Effector memory CD8-positive, alpha-beta T cell (primary cell): ENCODE measurements around the gene SLC25A13.
"Not testable (repeated sequence)": the region's sequence is repeated elsewhere in the genome, so short reads cannot be mapped to it uniquely, and the experiment has no call there.

ENCODE experiments used
- ATAC-seq: fragments of 150-1000 bp; cut with Tn5 transposase; replicated peaks from 2 replicates; pipeline ENCODE4 v1.10.0; 2021; ENCODE audit warnings: mild to moderate bottlenecking, moderate library complexity
- DNase-seq, 3 experiments: peaks; one replicate each; pipeline ENCODE4 v3.0.0; 2021
- H3K27ac Mint-ChIP-seq, 2 donors: one replicate each; pipeline ENCODE4 v1.8.0; 2022; ENCODE audit warnings: mild to moderate bottlenecking in 2 of 2, mixed read lengths in 2 of 2, moderate library complexity in 2 of 2
- H3K27me3 Mint-ChIP-seq, 2 donors: one replicate each; pipeline ENCODE4 v1.8.0; 2022; ENCODE audit warnings: mixed read lengths in 2 of 2
- H3K36me3 Mint-ChIP-seq: one replicate; pipeline ENCODE4 v1.8.0; 2022; ENCODE audit warnings: mild to moderate bottlenecking, moderate library complexity, mixed read lengths; ENCODE audit not compliant: insufficient read depth
- H3K4me1 Mint-ChIP-seq, 2 donors: one replicate each; pipeline ENCODE4 v1.8.0; 2022; ENCODE audit warnings: low read depth in 2 of 2, mixed read lengths in 2 of 2
- H3K4me3 Mint-ChIP-seq, 2 donors: one replicate each; pipeline ENCODE4 v1.8.0; 2022; ENCODE audit warnings: mild to moderate bottlenecking in 2 of 2, mixed read lengths in 2 of 2, moderate library complexity in 2 of 2
- H3K9me3 Mint-ChIP-seq, 2 donors: one replicate each; pipeline ENCODE4 v1.8.0; 2022; ENCODE audit warnings: mixed read lengths in 2 of 2

The SLC25A13 gene

DNA sequence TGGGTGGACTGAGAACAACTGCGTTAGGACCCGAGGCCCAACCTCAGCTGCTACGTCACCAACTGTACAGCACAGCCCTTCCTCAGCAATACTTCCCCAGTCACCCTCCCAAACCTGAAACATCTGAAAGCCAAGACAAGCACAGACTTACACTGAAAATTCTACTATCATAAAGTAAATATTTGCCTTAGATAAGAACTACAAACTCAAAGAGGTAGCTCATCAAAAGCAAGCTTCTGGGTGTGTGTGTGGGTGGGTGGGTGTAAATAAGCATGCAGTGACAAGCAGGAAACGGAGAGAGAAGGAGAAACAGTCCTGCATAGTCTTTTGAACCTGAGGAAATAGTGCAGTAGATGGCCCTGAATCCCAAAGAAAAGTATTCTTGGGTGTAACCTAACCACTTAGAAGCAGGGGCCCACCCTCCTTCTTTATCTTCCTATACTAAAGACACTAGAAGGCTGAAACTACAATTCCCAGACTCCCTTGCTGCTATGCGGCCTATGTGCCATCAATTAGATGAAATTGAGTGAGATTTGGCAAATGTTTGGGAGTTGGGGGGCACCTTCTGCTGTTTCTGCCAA is 18.7 kb downstream of the SLC25A13 start:
- Mint-ChIP-seq H3K27me3 (no peaks in the 10 kb centered on the region), H3K36me3 (peaks cover under 1% of the 10 kb centered on the region), H3K27ac (no peak overlapping the region), H3K9me3 (no peaks in the 10 kb centered on the region), H3K4me1 (peaks cover 8 to 10% of the 10 kb centered on the region in 2 donors), H3K4me3 (no peak overlapping the region)
- DNase-seq (no peak), ATAC-seq (no peak)

DNA sequence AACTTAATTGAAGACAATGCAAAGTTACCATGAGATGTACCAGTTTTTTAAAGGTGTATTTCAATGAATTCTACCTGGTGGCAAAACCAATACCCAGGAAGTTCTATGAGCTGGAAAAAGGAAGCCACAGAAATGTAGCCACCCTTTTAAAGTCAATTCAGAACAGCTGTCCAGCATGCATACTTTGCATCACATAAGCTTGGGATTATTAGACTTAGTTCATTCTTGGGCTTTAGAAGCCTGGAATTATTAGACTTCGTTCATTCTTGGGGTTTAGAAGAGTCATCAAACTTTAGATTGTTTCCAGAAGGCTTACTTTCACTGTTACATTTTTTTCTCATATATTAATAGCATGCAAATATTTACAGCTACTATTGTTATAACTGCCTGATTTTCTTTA is 20.9 kb downstream of the SLC25A13 start:
- no peaks in the 10 kb centered on the region for H3K9me3 Mint-ChIP-seq
- H3K4me1 Mint-ChIP-seq = peaks cover 5 to 8% of the 10 kb centered on the region in 2 donors
- no peaks in the 10 kb centered on the region for H3K27me3 Mint-ChIP-seq
- no peaks in the 10 kb centered on the region for H3K36me3 Mint-ChIP-seq
- DNase-seq (no peak), ATAC-seq (no peak)
- no peak overlapping the region for H3K27ac Mint-ChIP-seq
- H3K4me3 Mint-ChIP-seq = no peak overlapping the region

- Mint-ChIP-seq H3K27me3 (no peaks in the 10 kb centered on the region), H3K4me1 (peaks cover 5 to 8% of the 10 kb centered on the region in 2 donors), H3K9me3 (no peaks in the 10 kb centered on the region), H3K27ac (no peak overlapping the region), H3K36me3 (no peaks in the 10 kb centered on the region), H3K4me3 (no peak overlapping the region)
- DNase-seq (no peak), ATAC-seq (no peak)
Observed at GRCh38 chr7:96300502-96300901, 21.4 kb downstream of the SLC25A13 start.

- Mint-ChIP-seq H3K27ac (no peak overlapping the region), H3K9me3 (no peaks in the 10 kb centered on the region), H3K36me3 (peaks cover 7% of the 10 kb centered on the region), H3K4me3 (no peak overlapping the region), H3K4me1 (peaks cover 3 to 5% of the 10 kb centered on the region in 2 donors), H3K27me3 (no peaks in the 10 kb centered on the region)
- ATAC-seq (no peak), DNase-seq (no peak)
Observed at GRCh38 chr7:96299496-96299895, 22.4 kb downstream of the SLC25A13 start.

DNA sequence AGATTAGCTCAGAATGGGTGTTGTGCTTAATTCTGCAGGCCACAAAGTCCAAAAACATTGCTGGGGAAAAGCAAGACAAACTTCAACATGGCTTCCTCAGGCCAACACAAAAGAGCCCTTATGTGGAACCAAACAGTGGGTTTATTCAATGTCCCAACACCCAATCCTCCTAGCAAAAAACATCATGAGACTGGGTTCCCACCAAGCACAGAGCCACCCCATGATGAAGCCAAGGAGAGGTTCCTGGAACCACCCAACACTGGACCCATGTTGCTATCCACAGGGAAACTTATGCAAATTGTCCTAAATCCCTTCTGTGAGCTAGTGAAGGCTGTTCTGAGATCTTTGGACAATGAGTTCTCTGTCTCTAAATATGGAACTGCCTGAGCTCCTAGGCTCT is 24.0 kb downstream of the SLC25A13 start:
- Mint-ChIP-seq H3K27ac (no peak overlapping the region), H3K4me1 (peaks cover 3 to 5% of the 10 kb centered on the region in 2 donors), H3K9me3 (no peaks in the 10 kb centered on the region), H3K4me3 (no peak overlapping the region), H3K27me3 (no peaks in the 10 kb centered on the region), H3K36me3 (peaks cover 7% of the 10 kb centered on the region)
- DNase-seq (no peak), ATAC-seq (no peak)

DNA sequence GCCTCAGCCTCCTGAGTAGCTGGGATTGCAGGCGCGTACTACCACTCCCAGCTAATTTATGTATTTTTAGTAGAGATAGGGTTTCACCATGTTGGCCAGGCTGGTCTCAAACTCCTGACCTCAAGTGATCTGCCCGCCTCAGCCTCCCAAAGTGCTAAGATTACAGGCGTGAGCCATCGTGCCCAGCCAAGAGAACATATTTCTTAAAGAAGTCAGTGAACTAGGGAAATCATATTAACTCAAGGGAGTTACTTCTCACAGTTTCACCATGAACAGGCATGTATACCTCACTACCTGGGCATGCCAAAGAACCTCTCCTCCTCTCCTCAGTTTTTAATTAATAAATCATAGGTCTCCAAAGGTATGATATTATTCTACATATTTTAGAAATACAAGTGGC is 24.5 kb downstream of the SLC25A13 start:
- ATAC-seq, H3K4me1 Mint-ChIP-seq, H3K36me3 Mint-ChIP-seq, DNase-seq, H3K9me3 Mint-ChIP-seq, H3K4me3 Mint-ChIP-seq, H3K27me3 Mint-ChIP-seq, H3K27ac Mint-ChIP-seq: not testable (repeated sequence)

DNA sequence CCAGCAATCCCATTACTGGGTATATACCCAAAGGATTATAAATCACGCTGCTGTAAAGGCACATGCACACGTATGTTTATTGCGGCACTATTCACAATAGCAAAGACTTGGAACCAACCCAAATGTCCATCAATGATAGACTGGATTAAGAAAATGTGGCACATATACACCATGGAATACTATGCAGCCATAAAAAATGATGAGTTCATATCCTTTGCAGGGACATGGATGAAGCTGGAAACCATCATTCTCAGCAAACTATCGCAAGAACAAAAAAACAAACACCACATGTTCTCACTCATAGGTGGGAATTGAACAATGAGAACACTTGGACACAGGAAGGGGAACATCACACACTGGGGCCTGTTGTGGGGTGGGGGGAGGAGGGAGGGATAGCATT is 28.0 kb downstream of the SLC25A13 start:
- not testable (repeated sequence) for H3K4me1 Mint-ChIP-seq, H3K27ac Mint-ChIP-seq, H3K36me3 Mint-ChIP-seq

DNA sequence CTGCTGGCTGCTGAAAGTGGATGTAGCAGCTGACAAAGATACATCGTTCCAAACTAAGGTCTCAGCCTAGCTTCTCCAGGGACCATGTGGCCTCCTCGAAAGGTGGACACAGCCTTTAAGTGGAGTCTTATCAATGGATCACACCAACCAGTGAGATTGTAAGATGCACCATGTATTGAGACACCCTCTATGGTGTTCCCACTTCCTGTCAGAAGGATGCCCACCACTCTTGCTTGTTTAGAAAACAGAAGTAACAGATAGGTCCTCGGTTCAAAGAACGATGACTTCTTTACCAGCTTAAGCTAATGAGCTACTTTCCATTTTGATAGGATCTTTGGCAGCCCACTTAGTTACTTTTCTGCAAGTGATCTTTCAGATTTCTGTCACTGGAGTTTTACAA is 34.3 kb downstream of the SLC25A13 start:
- peaks cover 19 to 32% of the 10 kb centered on the region in 2 donors for H3K4me1 Mint-ChIP-seq

More for the DNA sequence above, 28.0 kb downstream of the SLC25A13 start:
- not testable (repeated sequence) for H3K27me3 Mint-ChIP-seq, H3K9me3 Mint-ChIP-seq, ATAC-seq, DNase-seq, H3K4me3 Mint-ChIP-seq

GRCh38 chr7:96287132-96287531 is 34.8 kb downstream of the SLC25A13 start:
- ATAC-seq (no peak), DNase-seq (no peak)
- peaks cover 3% of the 10 kb centered on the region for H3K36me3 Mint-ChIP-seq
- H3K27me3 Mint-ChIP-seq = no peaks in the 10 kb centered on the region
- no peaks in the 10 kb centered on the region for H3K9me3 Mint-ChIP-seq
- H3K4me1 Mint-ChIP-seq = peaks cover 19 to 32% of the 10 kb centered on the region in 2 donors
- no peak overlapping the region for H3K4me3 Mint-ChIP-seq
- H3K27ac Mint-ChIP-seq = peak overlapping the region; percentile 77 to 86

More for the DNA sequence above, 34.3 kb downstream of the SLC25A13 start:
- Mint-ChIP-seq H3K4me3 (no peak overlapping the region), H3K27me3 (no peaks in the 10 kb centered on the region), H3K36me3 (peaks cover 3% of the 10 kb centered on the region), H3K27ac (peak overlapping the region; percentile 77 to 86), H3K9me3 (no peaks in the 10 kb centered on the region)
- DNase-seq (no peak), ATAC-seq (no peak)

DNA sequence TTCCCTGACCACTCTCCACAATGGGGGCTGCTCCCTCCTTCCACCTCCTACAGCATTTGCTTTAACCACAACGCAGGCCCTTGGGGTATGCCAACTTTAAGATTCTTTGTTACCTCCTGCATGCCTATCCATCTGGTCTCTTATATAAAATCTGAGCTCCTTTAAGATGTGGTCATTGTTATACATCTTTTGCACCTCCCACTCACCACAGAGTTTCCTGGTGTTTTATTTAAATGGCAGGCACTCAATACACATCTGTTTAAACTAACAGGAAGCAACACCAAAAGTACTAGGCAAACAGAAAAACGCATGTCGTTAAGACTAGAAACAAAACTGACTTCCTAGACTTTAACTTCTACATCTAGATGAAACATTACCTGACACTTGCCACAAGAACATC is 36.3 kb downstream of the SLC25A13 start:
- H3K27ac Mint-ChIP-seq = peak overlapping the region; percentile 77 to 86

GRCh38 chr7:96284835-96285234 is 37.1 kb downstream of the SLC25A13 start:
- Mint-ChIP-seq H3K4me3 (peak overlapping the region; percentile 62 to 63), H3K36me3 (peaks cover 3% of the 10 kb centered on the region), H3K27me3 (no peaks in the 10 kb centered on the region), H3K9me3 (no peaks in the 10 kb centered on the region), H3K27ac (peak overlapping the region; percentile 77 to 86), H3K4me1 (peaks cover 21 to 23% of the 10 kb centered on the region in 2 donors)
- ATAC-seq (no peak), DNase-seq (no peak)

More for the DNA sequence above, 36.3 kb downstream of the SLC25A13 start:
- ATAC-seq (peak; percentile 98), DNase-seq (peak; percentile 7 to 18 (median 12))
- Mint-ChIP-seq H3K4me1 (peaks cover 21 to 23% of the 10 kb centered on the region in 2 donors), H3K4me3 (peak overlapping the region; percentile 62 to 63), H3K9me3 (no peaks in the 10 kb centered on the region), H3K27me3 (no peaks in the 10 kb centered on the region), H3K36me3 (peaks cover 3% of the 10 kb centered on the region)

- Mint-ChIP-seq H3K4me1 (peaks cover 21 to 23% of the 10 kb centered on the region in 2 donors), H3K9me3 (no peaks in the 10 kb centered on the region), H3K36me3 (peaks cover 3% of the 10 kb centered on the region), H3K27ac (peak overlapping the region in 1 of 2 donors; percentile 77), H3K27me3 (no peaks in the 10 kb centered on the region), H3K4me3 (no peak overlapping the region)
- ATAC-seq = no peak
- DNase-seq = no peak
Observed at GRCh38 chr7:96284240-96284639, 37.7 kb downstream of the SLC25A13 start.

DNA sequence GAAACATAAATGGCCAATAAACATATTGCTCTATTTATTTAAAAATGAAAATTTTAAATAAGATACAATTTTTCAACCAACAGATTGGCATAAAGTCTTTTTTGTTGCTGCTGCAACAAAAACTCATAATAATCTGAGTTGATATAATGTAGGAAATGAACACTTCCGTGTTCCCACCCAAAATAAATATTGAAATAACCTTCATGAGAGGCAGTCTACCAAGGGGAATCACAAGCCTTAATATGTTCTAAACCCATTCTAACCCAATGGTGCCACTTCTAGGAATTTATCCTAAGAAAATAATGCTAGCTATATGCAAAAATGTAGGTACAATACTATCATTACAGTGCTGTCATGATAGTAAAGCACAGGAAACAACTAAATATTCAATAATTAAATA is 39.1 kb downstream of the SLC25A13 start:
- no peak for DNase-seq
- Mint-ChIP-seq H3K4me1 (peaks cover 21 to 23% of the 10 kb centered on the region in 2 donors), H3K4me3 (no peak overlapping the region), H3K9me3 (no peaks in the 10 kb centered on the region), H3K36me3 (peaks cover 3% of the 10 kb centered on the region), H3K27ac (peak overlapping the region in 1 of 2 donors; percentile 69), H3K27me3 (no peaks in the 10 kb centered on the region)
- ATAC-seq = no peak

GRCh38 chr7:96277921-96278320 is 44.0 kb downstream of the SLC25A13 start:
- no peak for DNase-seq
- Mint-ChIP-seq H3K4me1 (peaks cover 0 to 1% of the 10 kb centered on the region in 2 donors), H3K36me3 (no peaks in the 10 kb centered on the region), H3K9me3 (no peaks in the 10 kb centered on the region), H3K27me3 (no peaks in the 10 kb centered on the region), H3K27ac (no peak overlapping the region), H3K4me3 (no peak overlapping the region)
- no peak for ATAC-seq
